Measurements from ENCODE around the gene OVOL2.

- TF ChIP-seq CTCF (IDR thresholded peaks at IDR 0.05) (no peak), EZH2 (IDR thresholded peaks at IDR 0.05; ENCODE audit: borderline replicate concordance, insufficient read depth, low read depth, low read length, poor library complexity, severe bottlenecking) (no peak)
Measured at GRCh38 chr20:18048176-18048575, 9.5 kb downstream of the OVOL2 start.
